ENCODE results near the gene GUCY2F.

- TF ChIP-seq CTCF (IDR thresholded peaks at IDR 0.05; ENCODE audit: insufficient read depth, low read length, poor library complexity, severe bottlenecking) = no peak
- TF ChIP-seq EZH2phosphoT487 (conservative IDR thresholded peaks at IDR 0.05; ENCODE audit: low read length) = no peak
Observed at GRCh38 chrX:109336141-109336540, 145.7 kb downstream of the GUCY2F start.
